Left ventricle myocardium superior (tissue), 1 donor: ENCODE data around the gene CFAP44. TPM values are rescaled to one million over a fixed set of nuclear protein-coding genes. Genes with fewer than 3 reads are reported as not detected.
A peak's percentile ranks its signal among the peaks of the same experiment; 100 is the strongest.
"Not testable (repeated sequence)": the region's sequence is repeated elsewhere in the genome, so short reads cannot be mapped to it uniquely, and the experiment has no call there.

Source experiments
- ATAC-seq: fragments of 200-7000 bp; cut with Tn5 transposase; one replicate; pipeline ENCODE4 v1.9.1; 2020; ENCODE audit warnings: mild to moderate bottlenecking, moderate library complexity
- DNase-seq: peaks from one replicate; pipeline ENCODE4 v3.0.0-alpha.2; 2020
- intact Hi-C: fragments of 100-400 bp; cut with micrococcal nuclease; formaldehyde crosslinking; loops from one replicate; pipeline ENCODE4 v1.11.0; 2022
- long read RNA-seq: library from polyadenylated mRNA; unstranded; transcript quantifications from one replicate; pipeline ENCODE4 v2.0.0, GENCODE V29; 2021
- total RNA-seq: library from RNA; stranded (reverse); fragmentation: NEBNext Ultra II Directional; extraction: Animal tissue kit (Norgen Biotek cat#: 25700); gene quantifications from one replicate; pipeline ENCODE4 v1.2.1, GENCODE V29; 2021
- donor health status: DM: no; HTN: yes; CAD: no; lungs with severe emphysema.

Gene CFAP44
- total RNA-seq = 1.9 TPM
- long read RNA-seq = 0 reads

- intact Hi-C loops = no loop called here
- DNase-seq (peak; percentile 83), ATAC-seq (peak; percentile 96)
Measured at GRCh38 chr3:113441051-113441770, at the start of gene CFAP44. TSS of gene CFAP44 (minus strand) at chr3:113441493. CDS start at chr3:113433664, 7,829 bp downstream.

GRCh38 chr3:113485161-113485609 lies 43.9 kb upstream of the CFAP44 start:
- DNase-seq = no peak
- intact Hi-C loops = no loop called here
- no peak for ATAC-seq

GRCh38 chr3:113468539-113468938 lies 27.2 kb upstream of the CFAP44 start:
- intact Hi-C loops = no loop called here
- DNase-seq (no peak), ATAC-seq (no peak)

GRCh38 chr3:113461488-113461887 lies 20.2 kb upstream of the CFAP44 start:
- DNase-seq = no peak
- intact Hi-C loops = no loop called here
- no peak for ATAC-seq

GRCh38 chr3:113458554-113458953 lies 17.3 kb upstream of the CFAP44 start:
- intact Hi-C loops, ATAC-seq, DNase-seq: not testable (repeated sequence)

- ATAC-seq = no peak
- no peak for DNase-seq
- intact Hi-C loops = no loop called here
Measured at GRCh38 chr3:113455446-113455845, 14.2 kb upstream of the CFAP44 start.

GRCh38 chr3:113454630-113455029 lies 13.3 kb upstream of the CFAP44 start:
- intact Hi-C loops = no loop called here
- DNase-seq (no peak), ATAC-seq (no peak)

- ATAC-seq = no peak
- DNase-seq = no peak
- intact Hi-C loops = no loop called here
Measured at GRCh38 chr3:113454057-113454456, 12.8 kb upstream of the CFAP44 start.

GRCh38 chr3:113450911-113451310 lies 9.6 kb upstream of the CFAP44 start:
- ATAC-seq = no peak
- intact Hi-C loops = no loop called here
- DNase-seq = no peak

- ATAC-seq (no peak), DNase-seq (no peak)
- intact Hi-C loops = no loop called here
Measured at GRCh38 chr3:113439606-113440005, 1.7 kb downstream of the CFAP44 start.

GRCh38 chr3:113438224-113438623 lies 3.1 kb downstream of the CFAP44 start:
- intact Hi-C loops = no loop called here
- ATAC-seq = no peak
- DNase-seq = no peak

GRCh38 chr3:113437411-113437810 lies 3.9 kb downstream of the CFAP44 start:
- intact Hi-C loops = no loop called here
- ATAC-seq (no peak), DNase-seq (no peak)

- intact Hi-C loops = no loop called here
- no peak for DNase-seq
- no peak for ATAC-seq
Measured at GRCh38 chr3:113436809-113437208, 4.5 kb downstream of the CFAP44 start.

GRCh38 chr3:113431811-113432210 lies 9.5 kb downstream of the CFAP44 start:
- ATAC-seq (no peak), DNase-seq (no peak)
- intact Hi-C loops = no loop called here

- ATAC-seq = no peak
- no peak for DNase-seq
- intact Hi-C loops = no loop called here
Measured at GRCh38 chr3:113428581-113428980, 12.7 kb downstream of the CFAP44 start.

- intact Hi-C loops = no loop called here
- ATAC-seq (no peak), DNase-seq (no peak)
Measured at GRCh38 chr3:113423699-113424098, 17.6 kb downstream of the CFAP44 start.

- ATAC-seq (no peak), DNase-seq (no peak)
- intact Hi-C loops = no loop called here
Measured at GRCh38 chr3:113421082-113421481, 20.2 kb downstream of the CFAP44 start.

- DNase-seq = no peak
- intact Hi-C loops = no loop called here
- no peak for ATAC-seq
Measured at GRCh38 chr3:113409676-113410075, 31.6 kb downstream of the CFAP44 start.

- intact Hi-C loops = no loop called here
- ATAC-seq (no peak), DNase-seq (no peak)
Measured at GRCh38 chr3:113405180-113405579, 36.1 kb downstream of the CFAP44 start.

- intact Hi-C loops = no loop called here
- ATAC-seq (no peak), DNase-seq (no peak)
Measured at GRCh38 chr3:113404637-113405036, 36.7 kb downstream of the CFAP44 start.
